K562 (cell line): ENCODE measurements around the gene PGPEP1. TPM values are rescaled to one million over a fixed set of nuclear protein-coding genes. Genes with fewer than 3 reads are reported as not detected.

Experiments
- ATAC-seq: fragments of 200-7000 bp; cut with Tn5 transposase; 3 replicates; pipeline ENCODE4 v1.9.1; 2020; ENCODE audit warnings: moderate library complexity
- BruUV-seq: library from RNA; stranded (reverse); fragments of 400-500 nt; replicated peaks from 2 replicates; lab custom pipeline; 2021; lab: Mats Ljungman, UMichigan
- CTCF ChIA-PET: fragments of 300-600 bp; formaldehyde crosslinking; extraction: SDS; loops from one replicate; lab custom pipeline; 2021; ENCODE audit warnings: low intra/inter-chr PET ratio; lab: Yijun Ruan, JAX
- POLR2A ChIA-PET: fragments of 300-600, 350-650 bp; sonication (Branson Sonifier 250); formaldehyde crosslinking; extraction: SDS; loops from one replicate; lab custom pipeline; 2021; ENCODE audit warnings: antibody characterized with exemption, inconsistent platforms; lab: Yijun Ruan, JAX
- DNase-seq, 4 experiments: peaks; one replicate each; pipeline versions ENCODE4 v3.0.0 to v3.0.0-alpha.2; 2011 to 2018; ENCODE audit warnings: low spot score in 3 of 4, mixed read lengths in 3 of 4; ENCODE audit errors: extremely low read depth in 1 of 4
- FAIRE-seq: peaks from 2 replicates; lab custom pipeline; 2011; peaks lifted over from hg19 to GRCh38; lab: Jason Lieb, UNC
- H2AFZ ChIP-seq: 2 replicates; pipeline ENCODE4 v1.6.0; 2011; ENCODE audit warnings: low read depth, low read length, control low read depth, inconsistent platforms
- H3K27ac ChIP-seq: fragments of 200-600 bp; 3 replicates; pipeline ENCODE4 v1.8.0; 2011; ENCODE audit warnings: low read depth, mild to moderate bottlenecking, control low read depth, inconsistent platforms, low read length, moderate library complexity, mixed read lengths; ENCODE audit errors: extremely low read depth
- H3K27me3 ChIP-seq, 2 experiments: fragments of 300-600 bp in 1 of 2; 2 replicates in 1 of 2; 3 replicates in 1 of 2; pipeline versions ENCODE4 v1.6.0 to v1.8.0; 2011; ENCODE audit warnings: inconsistent platforms in 2 of 2, low read length in 2 of 2, mild to moderate bottlenecking in 1 of 2, mixed read lengths in 1 of 2, moderate library complexity in 1 of 2; ENCODE audit not compliant: control insufficient read depth in 2 of 2, insufficient read depth in 2 of 2
- H3K36me3 ChIP-seq: fragments of 300-600 bp; 3 replicates; pipeline ENCODE4 v1.8.0; 2011; ENCODE audit warnings: mild to moderate bottlenecking, low read length, inconsistent platforms; ENCODE audit not compliant: control insufficient read depth, insufficient read depth
- H3K4me1 ChIP-seq, 2 experiments: fragments of 200-600 bp in 1 of 2; replicated peaks in 1 of 2; 2 replicates in 1 of 2; 3 replicates in 1 of 2; pipeline versions ENCODE4 v1.5.1 to v1.8.0; 2011; ENCODE audit warnings: inconsistent platforms in 2 of 2, low read length in 2 of 2, mild to moderate bottlenecking in 1 of 2, mixed read lengths in 1 of 2, moderate library complexity in 1 of 2; ENCODE audit not compliant: control insufficient read depth in 2 of 2, insufficient read depth in 2 of 2
- H3K4me2 ChIP-seq: 2 replicates; pipeline ENCODE4 v1.6.1; 2011; ENCODE audit warnings: low read length, control low read depth, inconsistent platforms, mixed read lengths; ENCODE audit not compliant: insufficient read depth
- H3K4me3 ChIP-seq: fragments of 200-600 bp; sonication (generic), shearing (Covaris generic); 2 replicates; pipeline ENCODE4 v1.5.1; 2016; ENCODE audit warnings: control low read depth, inconsistent platforms
- H3K79me2 ChIP-seq: fragments of 200-600 bp; 3 replicates; pipeline ENCODE4 v1.8.0; 2011; ENCODE audit warnings: low read length, inconsistent platforms; ENCODE audit not compliant: control insufficient read depth, insufficient read depth
- H3K9ac ChIP-seq, 2 experiments: 2 replicates each; pipeline versions ENCODE4 v1.6.0 to v1.6.1; 2011; ENCODE audit warnings: low read depth in 2 of 2, low read length in 2 of 2, control low read depth in 1 of 2, inconsistent platforms in 1 of 2, mild to moderate bottlenecking in 1 of 2, mixed read lengths in 1 of 2; ENCODE audit not compliant: insufficient read depth in 1 of 2
- H3K9me1 ChIP-seq: one replicate; pipeline ENCODE4 v1.6.0; 2011; ENCODE audit warnings: inconsistent platforms, mild to moderate bottlenecking, low read length, moderate library complexity; ENCODE audit not compliant: control insufficient read depth, insufficient read depth
- H3K9me3 ChIP-seq: replicated peaks from 2 replicates; pipeline ENCODE4 v1.5.1; 2011; ENCODE audit warnings: low read depth, low read length, inconsistent platforms; ENCODE audit not compliant: control insufficient read depth, insufficient read depth
- H4K20me1 ChIP-seq: replicated peaks from 2 replicates; pipeline ENCODE4 v1.6.1; 2011; ENCODE audit warnings: low read length, inconsistent platforms, mixed read lengths; ENCODE audit not compliant: control insufficient read depth, insufficient read depth
- BHLHE40 ChIP-seq: IDR thresholded peaks from 2 replicates; pipeline ENCODE4 v1.6.1; 2011; ENCODE audit warnings: low read length, improper control_type of control experiment
- CREM ChIP-seq: IDR thresholded peaks from 2 replicates; pipeline ENCODE4 v1.6.1; 2014; ENCODE audit warnings: antibody characterized with exemption, low read depth
- JUNB ChIP-seq: fragments of 450-650 bp; formaldehyde crosslinking; conservative IDR thresholded peaks from 2 replicates; pipeline ENCODE4 v1.4.0; 2020; ENCODE audit warnings: mild to moderate bottlenecking
- NBN ChIP-seq: fragments of 450-650 bp; IDR thresholded peaks from 2 replicates; pipeline ENCODE4 v1.6.1; 2016; ENCODE audit warnings: low read depth, mild to moderate bottlenecking
- POLR2G ChIP-seq: fragments of 200-400 bp; formaldehyde crosslinking; IDR thresholded peaks from 2 replicates; pipeline ENCODE4 v1.6.1; 2017; ENCODE audit warnings: low read depth, mild to moderate bottlenecking, antibody characterized with exemption, low read length, moderate library complexity
- RFX5 ChIP-seq: IDR thresholded peaks from 2 replicates; pipeline ENCODE4 v1.6.1; 2011; ENCODE audit warnings: low read depth, mild to moderate bottlenecking, improper control_type of control experiment, low read length
- SMAD4 ChIP-seq: fragments of 250-450 bp; sonication (Bioruptor Pico); conservative IDR thresholded peaks from 2 replicates; pipeline ENCODE4 v1.8.0; 2021; ENCODE audit warnings: inconsistent platforms, mild to moderate bottlenecking, moderate library complexity
- ZBTB7A ChIP-seq: IDR thresholded peaks from 2 replicates; pipeline ENCODE4 v1.6.1; 2011; ENCODE audit warnings: low read depth, mild to moderate bottlenecking, low read length, moderate library complexity, borderline replicate concordance; ENCODE audit not compliant: control insufficient read depth
- ZNF263 ChIP-seq: sonication (generic); formaldehyde crosslinking; IDR thresholded peaks from 2 replicates; pipeline ENCODE4 v1.8.0; 2022; ENCODE audit warnings: mild to moderate bottlenecking, missing genetic modification reagents, borderline replicate concordance
- ZNF586 ChIP-seq: fragments of 450-650 bp; formaldehyde crosslinking; conservative IDR thresholded peaks from 2 replicates; pipeline ENCODE4 v1.4.0; 2020; ENCODE audit warnings: mild to moderate bottlenecking, moderate library complexity
- WGBS: fragments of 100-300 bp; shearing (Covaris generic); methylation state at CpG from one replicate; pipeline ENCODE4 v1.1.6; 2016; ENCODE audit warnings: low coverage, mixed read lengths; ENCODE audit not compliant: insufficient coverage; ENCODE audit errors: missing lambda C conversion rate; 5-methylcytosine and 5-hydroxymethylcytosine counted together
- in situ Hi-C: fragments of 300-500 bp; cut with MboI; formaldehyde crosslinking; loops from 4 replicates; pipeline ENCODE4 v1.15.0; 2018; ENCODE audit warnings: inconsistent platforms, mixed read lengths
- intact Hi-C: fragments of 100-400 bp; cut with micrococcal nuclease; formaldehyde crosslinking; loops from 2 replicates; pipeline ENCODE4 v1.14.2; 2022
- polyA plus RNA-seq, 8 experiments: library from polyadenylated mRNA; depleted of rRNA in 4 of 8; stranded (reverse) in 5 of 8; unstranded in 3 of 8; fragments of >200 nt; fragmentation: Nextera tagmentation in 2 of 8; fragmentation: Illumina TruSeq in 1 of 8; extraction: Ambion mirVana in 2 of 8; extraction: Trizol in 1 of 8; gene quantifications; 2 replicates each; pipeline versions ENCODE4 v1.2.1 to v1.2.3, GENCODE V29; 2011 to 2014; ENCODE audit warnings: inconsistent platforms in 1 of 8, missing spikeins in 1 of 8
- total RNA-seq, 7 experiments: library from RNA; depleted of rRNA in 6 of 7; stranded (reverse); fragments of >200 nt in 6 of 7; fragmentation: Illumina TruSeq in 2 of 7; extraction: Trizol in 2 of 7; gene quantifications; 2 replicates each; pipeline versions ENCODE4 v1.2.1 to v1.2.3, GENCODE V29; 2011 to 2021; ENCODE audit warnings: low replicate concordance in 1 of 7
- TF ChIP-seq, protein P1 (sequence below): fragments of 450-650 bp; formaldehyde crosslinking; IDR thresholded peaks from 2 replicates; pipeline ENCODE4 v1.4.0; 2020; ENCODE audit warnings: mild to moderate bottlenecking, moderate library complexity
- TF ChIP-seq, protein P2 (sequence below), 2 experiments: fragments of 150-350 bp in 1 of 2; IDR thresholded peaks; 2 replicates each; pipeline ENCODE4 v1.6.1; 2012 to 2016; ENCODE audit warnings: low read depth in 2 of 2, low read length in 2 of 2, mild to moderate bottlenecking in 1 of 2, moderate library complexity in 1 of 2
- TF ChIP-seq, protein P3 (sequence below): fragments of 250-450 bp; sonication (Bioruptor Pico); IDR thresholded peaks from 2 replicates; pipeline ENCODE4 v1.8.0; 2022; ENCODE audit warnings: moderate library complexity, mild to moderate bottlenecking, inconsistent platforms
- TF ChIP-seq, protein P4 (sequence below): sonication (generic); formaldehyde crosslinking; IDR thresholded peaks from 2 replicates; pipeline ENCODE4 v1.5.0; 2020; ENCODE audit warnings: missing genetic modification reagents

Gene PGPEP1
- total and polyA plus RNA-seq, 9 of the 15 experiments (the other 6 are each of a cell fraction or from before 2014, with no cell fraction given) = 10.0 to 69.6 (median 33.5) TPM

DNA sequence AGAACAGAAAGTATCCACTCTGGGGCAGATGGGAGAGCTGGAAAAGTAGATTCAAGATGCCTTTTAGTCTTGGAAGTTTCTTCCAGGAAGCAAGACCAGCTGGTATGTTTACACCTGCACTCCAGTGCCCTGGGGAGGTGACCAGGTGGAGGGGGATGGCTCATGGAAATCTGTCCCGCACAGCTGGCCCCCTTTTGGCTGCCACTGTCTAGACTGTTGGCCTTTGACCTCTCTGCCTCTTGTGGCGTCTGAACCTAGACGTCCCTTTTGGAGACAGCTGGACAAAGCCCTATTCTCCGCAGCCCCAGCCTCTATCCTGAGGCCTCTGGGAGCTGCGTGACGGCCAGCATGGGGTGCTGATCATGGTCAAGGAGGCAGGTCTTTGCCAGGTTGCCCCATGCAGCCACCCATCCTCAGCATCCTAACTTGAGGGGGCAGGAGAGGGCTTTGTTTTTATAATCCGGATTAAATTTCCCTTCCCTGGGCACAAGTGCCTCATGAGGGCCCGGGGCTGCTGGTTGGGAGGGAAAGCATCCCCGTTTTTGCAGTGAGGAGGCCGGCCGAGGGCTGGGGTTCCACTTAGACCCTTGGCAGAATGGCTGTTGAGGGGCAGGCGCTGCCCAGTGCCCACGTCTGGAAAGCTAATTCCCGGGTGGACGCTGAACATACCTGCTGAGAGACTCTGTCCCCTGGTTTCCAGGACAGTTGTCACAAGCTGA is 28.3 kb downstream of the PGPEP1 start:
- FAIRE-seq (no peak), ATAC-seq (no peak), DNase-seq (peak in 2 of 4 experiments; percentile 23 to 48)
- H3K4me1 ChIP-seq = peaks cover 63 to 75% of the 10 kb centered on the region in 2 experiments
- peaks cover 40% of the 10 kb centered on the region; the same call in 2 of the 3 replicates for H3K36me3 ChIP-seq
- ChIA-PET POLR2A (interaction anchor here (0.6 to 13.9 kb wide), 7 partner anchors 9 to 89 kb away, joined by 3 to 207 read pairs (median 3); partner anchors contain the start of gene GDF15), CTCF (no interaction called here)
- in situ Hi-C loops (no loop called here), intact Hi-C loops (no loop called here)
- no peaks in the 10 kb centered on the region for H3K9me1 ChIP-seq
- no peaks in the 10 kb centered on the region for H4K20me1 ChIP-seq
- no peaks in the 10 kb centered on the region for H3K9me3 ChIP-seq
- 58% methylated on average over 10 of the region's 15 CpGs for WGBS
- H2AFZ ChIP-seq = no peak overlapping the region
- no peaks in the 10 kb centered on the region for H3K27me3 ChIP-seq
- H3K27ac ChIP-seq = peak overlapping the region; percentile 73; the same call in 2 of the 3 replicates
- peaks cover 10% of the 10 kb centered on the region; the same call in 2 of the 3 replicates for H3K79me2 ChIP-seq
- no TSS peak for BruUV-seq
- H3K9ac ChIP-seq = peak overlapping the region; percentile 10 to 85; a peak in 3 of 4 replicates
- no peak overlapping the region for H3K4me2 ChIP-seq
- H3K4me3 ChIP-seq = no peak overlapping the region
- TF ChIP-seq POLR2G (peak; percentile 49; the same call in 1 of the 2 replicates), ZBTB7A (0 out of 2 replicates have a peak, but pooled peaks have one; percentile 7), BHLHE40 (no peak), JUNB (no peak), CREM (no peak), NBN (no peak), ZNF586 (CRISPR knock-in tag) (no peak), SMAD4 (CRISPR knock-in tag) (peak; percentile 85), RFX5 (no peak), ZNF263 (CRISPR knock-in tag) (no peak)
- TF ChIP-seq, protein P1, sequence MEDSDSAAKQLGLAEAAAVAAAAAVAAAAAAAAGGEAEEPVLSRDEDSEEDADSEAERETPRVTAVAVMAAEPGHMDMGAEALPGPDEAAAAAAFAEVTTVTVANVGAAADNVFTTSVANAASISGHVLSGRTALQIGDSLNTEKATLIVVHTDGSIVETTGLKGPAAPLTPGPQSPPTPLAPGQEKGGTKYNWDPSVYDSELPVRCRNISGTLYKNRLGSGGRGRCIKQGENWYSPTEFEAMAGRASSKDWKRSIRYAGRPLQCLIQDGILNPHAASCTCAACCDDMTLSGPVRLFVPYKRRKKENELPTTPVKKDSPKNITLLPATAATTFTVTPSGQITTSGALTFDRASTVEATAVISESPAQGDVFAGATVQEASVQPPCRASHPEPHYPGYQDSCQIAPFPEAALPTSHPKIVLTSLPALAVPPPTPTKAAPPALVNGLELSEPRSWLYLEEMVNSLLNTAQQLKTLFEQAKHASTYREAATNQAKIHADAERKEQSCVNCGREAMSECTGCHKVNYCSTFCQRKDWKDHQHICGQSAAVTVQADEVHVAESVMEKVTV (CRISPR knock-in tag) = no peak
- TF ChIP-seq, protein P2, sequence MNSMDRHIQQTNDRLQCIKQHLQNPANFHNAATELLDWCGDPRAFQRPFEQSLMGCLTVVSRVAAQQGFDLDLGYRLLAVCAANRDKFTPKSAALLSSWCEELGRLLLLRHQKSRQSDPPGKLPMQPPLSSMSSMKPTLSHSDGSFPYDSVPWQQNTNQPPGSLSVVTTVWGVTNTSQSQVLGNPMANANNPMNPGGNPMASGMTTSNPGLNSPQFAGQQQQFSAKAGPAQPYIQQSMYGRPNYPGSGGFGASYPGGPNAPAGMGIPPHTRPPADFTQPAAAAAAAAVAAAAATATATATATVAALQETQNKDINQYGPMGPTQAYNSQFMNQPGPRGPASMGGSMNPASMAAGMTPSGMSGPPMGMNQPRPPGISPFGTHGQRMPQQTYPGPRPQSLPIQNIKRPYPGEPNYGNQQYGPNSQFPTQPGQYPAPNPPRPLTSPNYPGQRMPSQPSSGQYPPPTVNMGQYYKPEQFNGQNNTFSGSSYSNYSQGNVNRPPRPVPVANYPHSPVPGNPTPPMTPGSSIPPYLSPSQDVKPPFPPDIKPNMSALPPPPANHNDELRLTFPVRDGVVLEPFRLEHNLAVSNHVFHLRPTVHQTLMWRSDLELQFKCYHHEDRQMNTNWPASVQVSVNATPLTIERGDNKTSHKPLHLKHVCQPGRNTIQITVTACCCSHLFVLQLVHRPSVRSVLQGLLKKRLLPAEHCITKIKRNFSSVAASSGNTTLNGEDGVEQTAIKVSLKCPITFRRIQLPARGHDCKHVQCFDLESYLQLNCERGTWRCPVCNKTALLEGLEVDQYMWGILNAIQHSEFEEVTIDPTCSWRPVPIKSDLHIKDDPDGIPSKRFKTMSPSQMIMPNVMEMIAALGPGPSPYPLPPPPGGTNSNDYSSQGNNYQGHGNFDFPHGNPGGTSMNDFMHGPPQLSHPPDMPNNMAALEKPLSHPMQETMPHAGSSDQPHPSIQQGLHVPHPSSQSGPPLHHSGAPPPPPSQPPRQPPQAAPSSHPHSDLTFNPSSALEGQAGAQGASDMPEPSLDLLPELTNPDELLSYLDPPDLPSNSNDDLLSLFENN (IDR thresholded peaks at IDR 0.05; ENCODE audit: low read depth in 2 of 2, low read length in 2 of 2) = no peak
- TF ChIP-seq, protein P3, sequence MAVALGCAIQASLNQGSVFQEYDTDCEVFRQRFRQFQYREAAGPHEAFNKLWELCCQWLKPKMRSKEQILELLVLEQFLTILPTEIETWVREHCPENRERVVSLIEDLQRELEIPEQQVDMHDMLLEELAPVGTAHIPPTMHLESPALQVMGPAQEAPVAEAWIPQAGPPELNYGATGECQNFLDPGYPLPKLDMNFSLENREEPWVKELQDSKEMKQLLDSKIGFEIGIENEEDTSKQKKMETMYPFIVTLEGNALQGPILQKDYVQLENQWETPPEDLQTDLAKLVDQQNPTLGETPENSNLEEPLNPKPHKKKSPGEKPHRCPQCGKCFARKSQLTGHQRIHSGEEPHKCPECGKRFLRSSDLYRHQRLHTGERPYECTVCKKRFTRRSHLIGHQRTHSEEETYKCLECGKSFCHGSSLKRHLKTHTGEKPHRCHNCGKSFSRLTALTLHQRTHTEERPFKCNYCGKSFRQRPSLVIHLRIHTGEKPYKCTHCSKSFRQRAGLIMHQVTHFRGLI (CRISPR knock-in tag) = no peak
- TF ChIP-seq, protein P4, sequence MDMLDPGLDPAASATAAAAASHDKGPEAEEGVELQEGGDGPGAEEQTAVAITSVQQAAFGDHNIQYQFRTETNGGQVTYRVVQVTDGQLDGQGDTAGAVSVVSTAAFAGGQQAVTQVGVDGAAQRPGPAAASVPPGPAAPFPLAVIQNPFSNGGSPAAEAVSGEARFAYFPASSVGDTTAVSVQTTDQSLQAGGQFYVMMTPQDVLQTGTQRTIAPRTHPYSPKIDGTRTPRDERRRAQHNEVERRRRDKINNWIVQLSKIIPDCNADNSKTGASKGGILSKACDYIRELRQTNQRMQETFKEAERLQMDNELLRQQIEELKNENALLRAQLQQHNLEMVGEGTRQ (CRISPR knock-in tag) = no peak
